Fibroblast of peridontal ligament (primary cell): ENCODE data around the gene FAM98C.
"Not testable (repeated sequence)": the region's sequence is repeated elsewhere in the genome, so short reads cannot be mapped to it uniquely, and the experiment has no call there.

Experiments
- DNase-seq: peaks from one replicate; pipeline ENCODE4 v3.0.0-alpha.2; 2010; ENCODE audit errors: extremely low read depth

The FAM98C gene

GRCh38 chr19:38427035-38427677 is 24.3 kb downstream of the FAM98C start:
- not testable (repeated sequence) for DNase-seq

GRCh38 chr19:38429055-38429810 is 26.3 kb downstream of the FAM98C start:
- DNase-seq, result no peak

GRCh38 chr19:38429811-38430156 is 26.9 kb downstream of the FAM98C start:
- DNase-seq, result no peak

- no peak for DNase-seq
Observed at GRCh38 chr19:38430931-38431330, 28.0 kb downstream of the FAM98C start.

- no peak for DNase-seq
Observed at GRCh38 chr19:38433268-38433733, 30.4 kb downstream of the FAM98C start, which contains the start of gene RYR1. Gene RYR1 (plus strand): TSS chr19:38433691. CDS start chr19:38433830, 139 bp downstream.

GRCh38 chr19:38434549-38435051 is 31.7 kb downstream of the FAM98C start:
- no peak for DNase-seq

GRCh38 chr19:38437295-38437694 is 34.4 kb downstream of the FAM98C start:
- DNase-seq, result no peak

GRCh38 chr19:38437917-38438316 is 35.0 kb downstream of the FAM98C start:
- no peak for DNase-seq

GRCh38 chr19:38440592-38440991 is 37.7 kb downstream of the FAM98C start:
- no peak for DNase-seq

GRCh38 chr19:38441657-38442348 is 38.9 kb downstream of the FAM98C start:
- no peak for DNase-seq

- no peak for DNase-seq
Observed at GRCh38 chr19:38442736-38443135, 39.8 kb downstream of the FAM98C start.

- DNase-seq, result no peak
Observed at GRCh38 chr19:38443458-38443999, 40.6 kb downstream of the FAM98C start.

GRCh38 chr19:38444026-38444425 is 41.1 kb downstream of the FAM98C start:
- no peak for DNase-seq

GRCh38 chr19:38445362-38445761 is 42.5 kb downstream of the FAM98C start:
- no peak for DNase-seq

GRCh38 chr19:38448225-38448624 is 45.3 kb downstream of the FAM98C start:
- no peak for DNase-seq

GRCh38 chr19:38449518-38449917 is 46.6 kb downstream of the FAM98C start:
- DNase-seq, result no peak

GRCh38 chr19:38451036-38451435 is 48.1 kb downstream of the FAM98C start:
- DNase-seq, result no peak

- DNase-seq, result no peak
Observed at GRCh38 chr19:38451629-38452028, 48.7 kb downstream of the FAM98C start.

- no peak for DNase-seq
Observed at GRCh38 chr19:38452430-38453366, 49.8 kb downstream of the FAM98C start.

GRCh38 chr19:38453596-38453995 is 50.7 kb downstream of the FAM98C start:
- DNase-seq, result no peak

GRCh38 chr19:38455031-38455430 is 52.1 kb downstream of the FAM98C start:
- peak; percentile 9 for DNase-seq
